Smooth muscle cell (in vitro differentiated cells): ENCODE data around the gene ALOX12B. TPM values are rescaled to one million over a fixed set of nuclear protein-coding genes. Genes with fewer than 3 reads are reported as not detected.

ENCODE experiments used
- DNase-seq: peaks from one replicate; lab custom pipeline; 2025; ENCODE audit not compliant: unreplicated experiment; lab: John Stamatoyannopoulos, UW
- H2AFZ ChIP-seq: fragments of 200-600 bp; sonication (generic); 2 replicates; pipeline ENCODE4 v1.6.0; 2016; ENCODE audit warnings: antibody characterized with exemption, low read depth, mild to moderate bottlenecking
- H3F3A ChIP-seq: fragments of 200-600 bp; sonication (generic); 2 replicates; pipeline ENCODE4 v1.6.0; 2017; ENCODE audit warnings: antibody characterized with exemption, low read depth
- H3K27ac ChIP-seq: fragments of 200-600 bp; sonication (generic); 2 replicates; pipeline ENCODE4 v1.5.1; 2016; ENCODE audit warnings: low read depth, mild to moderate bottlenecking
- H3K27me3 ChIP-seq: fragments of 200-600 bp; sonication (generic); 2 replicates; pipeline ENCODE4 v1.6.1; 2016; ENCODE audit warnings: low read depth, mild to moderate bottlenecking
- H3K36me3 ChIP-seq: fragments of 200-600 bp; sonication (generic); 2 replicates; pipeline ENCODE4 v1.5.1; 2016; ENCODE audit warnings: low read depth
- H3K4me1 ChIP-seq: fragments of 200-600 bp; sonication (generic); 2 replicates; pipeline ENCODE4 v1.5.1; 2016; ENCODE audit warnings: low read depth
- H3K4me2 ChIP-seq: fragments of 200-600 bp; sonication (generic); 2 replicates; pipeline ENCODE4 v1.6.0; 2016; ENCODE audit warnings: mild to moderate bottlenecking
- H3K4me3 ChIP-seq: fragments of 200-600 bp; sonication (generic); 2 replicates; pipeline ENCODE4 v1.5.1; 2016; ENCODE audit warnings: mild to moderate bottlenecking
- H3K79me2 ChIP-seq: fragments of 200-600 bp; sonication (generic); 2 replicates; pipeline ENCODE4 v1.6.0; 2016; ENCODE audit warnings: low read depth, mild to moderate bottlenecking
- H3K9ac ChIP-seq: fragments of 200-600 bp; sonication (generic); 2 replicates; pipeline ENCODE4 v1.6.0; 2016; ENCODE audit warnings: low read depth
- H3K9me3 ChIP-seq: fragments of 200-600 bp; sonication (generic); replicated peaks from 2 replicates; pipeline ENCODE4 v1.5.1; 2016; ENCODE audit warnings: low read depth
- H4K20me1 ChIP-seq: fragments of 200-600 bp; sonication (generic); 2 replicates; pipeline ENCODE4 v1.6.0; 2016; ENCODE audit warnings: low read depth
- WGBS: methylation state at CpG from one replicate; pipeline ENCODE4 v1.1.7; 2016; ENCODE audit warnings: low lambda C conversion rate; 5-methylcytosine and 5-hydroxymethylcytosine counted together
- polyA plus RNA-seq: library from polyadenylated mRNA; unstranded; fragments of >200 nt; fragmentation: Nextera tagmentation; extraction: Ambion mirVana; gene quantifications from 2 replicates; pipeline ENCODE4 v1.2.1, GENCODE V29; 2016
- total RNA-seq: library from RNA; depleted of rRNA; stranded (reverse); fragments of >200 nt; gene quantifications from 2 replicates; pipeline ENCODE4 v1.2.3, GENCODE V29; 2014
- TF ChIP-seq, protein P1 (sequence below): fragments of 200-600 bp; sonication (generic); IDR thresholded peaks from 2 replicates; pipeline ENCODE4 v1.5.1; 2017; ENCODE audit warnings: borderline replicate concordance, mild to moderate bottlenecking, antibody characterized with exemption; ENCODE audit not compliant: insufficient read depth, poor library complexity, severe bottlenecking

The ALOX12B gene
- total and polyA plus RNA-seq, 2 experiments from 2014 or later, result 3.0 to 4.9 TPM

DNA sequence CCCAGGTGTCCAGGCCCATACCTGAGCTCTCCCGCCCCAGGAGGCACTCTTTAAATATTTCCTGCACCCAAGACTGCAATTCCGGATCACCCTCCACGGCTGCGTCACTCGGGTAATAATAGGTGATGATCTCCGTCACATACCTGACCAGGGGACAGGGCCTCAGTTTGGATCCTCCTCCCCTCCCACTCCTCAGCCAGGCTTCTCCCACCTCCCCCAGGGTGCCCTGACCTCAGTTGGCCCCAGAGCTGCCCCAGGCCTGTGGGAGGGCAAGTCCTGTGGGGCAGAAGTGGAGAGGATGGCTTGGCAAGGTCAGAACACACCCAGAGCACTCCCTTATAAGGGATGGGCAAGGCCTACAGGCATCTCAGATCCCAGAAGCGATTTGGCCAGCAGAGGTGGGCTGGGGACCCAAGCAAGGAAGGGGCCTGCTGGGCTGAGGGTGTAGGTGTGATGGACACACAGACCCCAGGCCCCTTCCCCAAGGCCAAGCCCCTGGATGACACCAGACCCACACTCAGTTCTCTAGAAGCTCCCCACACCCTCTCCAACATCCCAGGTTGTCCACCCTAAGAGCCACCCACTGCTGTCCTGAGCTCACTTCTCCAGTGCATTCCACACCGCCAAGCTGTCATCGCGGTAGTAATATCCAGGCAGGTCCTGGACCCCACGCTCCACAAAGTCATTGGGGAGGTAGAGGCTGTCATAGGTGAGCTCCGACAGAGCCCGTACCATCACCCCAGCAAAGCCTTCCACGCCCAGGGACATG, 11.8 kb downstream of the ALOX12B start:
- Histone ChIP-seq H3K4me3 (no peak overlapping the region), H3K27ac (no peak overlapping the region), H3K79me2 (no peaks in the 10 kb centered on the region), H2AFZ (no peak overlapping the region), H3K9me3 (no peaks in the 10 kb centered on the region), H3K9ac (no peak overlapping the region), H3K27me3 (peaks cover 98% of the 10 kb centered on the region), H3K4me2 (no peak overlapping the region), H4K20me1 (no peaks in the 10 kb centered on the region), H3F3A (no peaks in the 10 kb centered on the region), H3K4me1 (peaks cover 13% of the 10 kb centered on the region), H3K36me3 (no peaks in the 10 kb centered on the region)
- WGBS, result 87% methylated on average over 14 of the region's 14 CpGs
- no peak for DNase-seq
- TF ChIP-seq, protein P1, sequence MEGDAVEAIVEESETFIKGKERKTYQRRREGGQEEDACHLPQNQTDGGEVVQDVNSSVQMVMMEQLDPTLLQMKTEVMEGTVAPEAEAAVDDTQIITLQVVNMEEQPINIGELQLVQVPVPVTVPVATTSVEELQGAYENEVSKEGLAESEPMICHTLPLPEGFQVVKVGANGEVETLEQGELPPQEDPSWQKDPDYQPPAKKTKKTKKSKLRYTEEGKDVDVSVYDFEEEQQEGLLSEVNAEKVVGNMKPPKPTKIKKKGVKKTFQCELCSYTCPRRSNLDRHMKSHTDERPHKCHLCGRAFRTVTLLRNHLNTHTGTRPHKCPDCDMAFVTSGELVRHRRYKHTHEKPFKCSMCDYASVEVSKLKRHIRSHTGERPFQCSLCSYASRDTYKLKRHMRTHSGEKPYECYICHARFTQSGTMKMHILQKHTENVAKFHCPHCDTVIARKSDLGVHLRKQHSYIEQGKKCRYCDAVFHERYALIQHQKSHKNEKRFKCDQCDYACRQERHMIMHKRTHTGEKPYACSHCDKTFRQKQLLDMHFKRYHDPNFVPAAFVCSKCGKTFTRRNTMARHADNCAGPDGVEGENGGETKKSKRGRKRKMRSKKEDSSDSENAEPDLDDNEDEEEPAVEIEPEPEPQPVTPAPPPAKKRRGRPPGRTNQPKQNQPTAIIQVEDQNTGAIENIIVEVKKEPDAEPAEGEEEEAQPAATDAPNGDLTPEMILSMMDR, result no peak

DNA sequence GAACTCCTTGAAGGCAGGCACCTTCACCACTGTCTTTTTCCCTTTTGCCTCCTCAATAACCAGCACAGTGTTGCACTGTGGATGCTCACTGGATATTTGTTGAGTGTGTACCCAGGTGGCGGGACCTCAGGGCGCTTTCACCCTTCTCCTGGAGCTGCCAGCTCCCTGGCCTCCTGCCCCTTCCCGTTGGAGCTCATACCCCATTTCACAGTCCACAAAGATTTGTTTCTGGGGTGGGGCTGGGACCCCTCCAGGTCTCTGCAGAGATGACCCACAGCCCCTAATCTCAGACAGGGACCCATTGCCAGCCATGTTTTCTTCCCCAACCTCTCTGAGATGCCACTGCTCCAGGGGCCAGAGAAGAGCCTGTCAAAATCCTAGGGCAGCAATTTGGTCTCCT, 12.4 kb downstream of the ALOX12B start:
- Histone ChIP-seq H4K20me1 (no peaks in the 10 kb centered on the region), H2AFZ (no peak overlapping the region), H3K79me2 (no peaks in the 10 kb centered on the region), H3K27ac (no peak overlapping the region), H3K4me3 (no peak overlapping the region), H3K9me3 (no peaks in the 10 kb centered on the region), H3K36me3 (no peaks in the 10 kb centered on the region), H3K9ac (no peak overlapping the region), H3K4me2 (no peak overlapping the region), H3K27me3 (peaks cover 97% of the 10 kb centered on the region), H3K4me1 (peaks cover 11% of the 10 kb centered on the region), H3F3A (no peaks in the 10 kb centered on the region)
- TF ChIP-seq, protein P1, result no peak
- WGBS, result 83% methylated on average over 3 of the region's 3 CpGs
- no peak for DNase-seq

DNA sequence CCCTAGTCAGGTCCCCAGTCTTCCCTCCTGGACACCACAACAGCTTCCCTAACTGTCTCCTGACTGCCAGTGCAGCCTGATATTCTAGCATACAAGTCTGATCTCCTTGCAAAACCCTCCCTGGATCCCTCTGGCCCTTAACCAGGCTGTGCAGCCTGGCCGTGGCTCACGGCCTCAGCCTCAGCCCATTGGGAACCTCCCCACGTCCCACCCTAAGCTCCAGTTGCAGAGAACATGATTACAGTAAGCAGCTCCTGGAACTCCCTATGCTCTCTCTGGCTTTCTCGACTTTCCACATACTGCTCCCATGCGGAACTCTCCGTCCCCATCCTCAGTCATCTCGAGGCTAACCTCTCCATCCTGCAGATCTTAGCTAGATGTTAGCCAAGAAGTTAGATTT, 13.0 kb downstream of the ALOX12B start:
- Histone ChIP-seq H2AFZ (no peak overlapping the region), H3K36me3 (no peaks in the 10 kb centered on the region), H3K4me2 (no peak overlapping the region), H3K9me3 (no peaks in the 10 kb centered on the region), H3K4me3 (no peak overlapping the region), H3K79me2 (no peaks in the 10 kb centered on the region), H3K27me3 (peaks cover 97% of the 10 kb centered on the region), H3K9ac (no peak overlapping the region), H3K27ac (no peak overlapping the region), H4K20me1 (no peaks in the 10 kb centered on the region), H3K4me1 (peaks cover 10% of the 10 kb centered on the region), H3F3A (no peaks in the 10 kb centered on the region)
- DNase-seq, result no peak
- TF ChIP-seq, protein P1, result no peak
- WGBS, result 74% methylated on average over 7 of the region's 7 CpGs
